RPMI8226 (cell line): ENCODE data around the gene TMEM139.

Source experiments
- DNase-seq: peaks from one replicate; pipeline ENCODE4 v3.0.0-alpha.2; 2015

The TMEM139 gene

DNA sequence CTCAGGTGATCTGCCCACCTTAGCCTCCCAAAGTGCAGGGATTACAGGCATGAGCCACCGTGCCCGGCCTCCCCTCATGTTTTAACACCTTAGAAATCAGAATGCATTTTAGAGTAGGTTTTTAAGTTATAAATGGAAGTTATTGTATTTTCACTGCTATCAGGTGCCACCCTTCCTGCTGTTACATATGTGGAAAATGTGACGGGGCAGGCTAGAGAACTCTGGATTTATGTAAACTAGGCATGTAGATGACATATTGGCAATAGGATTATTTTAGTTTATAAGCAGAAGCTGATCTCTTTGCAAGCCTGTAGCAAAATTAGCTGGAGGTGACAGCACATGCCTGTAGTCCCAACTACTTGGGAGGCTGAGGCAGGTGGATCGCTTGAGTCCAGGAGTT is 5.5 kb downstream of the TMEM139 start:
- no peak for DNase-seq

DNA sequence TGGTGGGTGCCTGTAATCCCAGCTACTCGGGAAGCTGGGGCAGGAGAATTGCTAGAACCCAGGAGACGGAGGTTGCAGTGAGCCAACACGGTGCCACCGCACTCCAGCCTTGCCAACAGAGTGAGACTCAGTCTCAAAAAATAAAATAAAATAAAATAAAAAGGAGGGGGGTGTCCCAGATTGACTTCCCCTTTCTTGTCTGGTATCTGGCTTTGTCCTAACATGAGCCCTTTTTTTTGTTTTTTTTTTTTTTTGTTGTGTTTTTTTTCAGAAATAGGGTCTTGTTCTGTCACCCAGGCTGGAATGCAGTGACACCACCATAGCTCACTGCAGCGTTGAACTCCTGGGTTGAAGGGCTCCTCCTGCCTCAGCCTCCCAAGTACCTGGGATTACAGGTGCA is 8.1 kb downstream of the TMEM139 start:
- DNase-seq, result no peak

DNA sequence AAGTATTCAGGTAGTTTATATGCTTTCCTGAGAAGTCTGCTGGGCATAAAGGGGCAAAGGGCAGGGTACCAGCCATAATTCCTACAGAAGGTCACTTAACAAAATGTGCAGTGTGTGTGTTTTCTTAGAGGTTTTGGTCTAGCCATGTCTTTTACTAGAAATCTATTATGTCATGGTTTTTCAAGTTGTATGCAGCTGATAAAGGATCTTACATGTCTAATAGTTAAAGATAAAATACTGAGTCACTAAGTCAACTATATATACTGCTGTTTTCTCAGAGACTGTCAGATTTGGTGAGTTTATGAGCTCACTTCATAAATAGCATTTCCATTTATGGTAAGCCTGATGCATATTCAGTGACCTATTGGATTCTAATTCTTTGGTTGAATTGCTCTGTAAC is 11.1 kb downstream of the TMEM139 start:
- no peak for DNase-seq

DNA sequence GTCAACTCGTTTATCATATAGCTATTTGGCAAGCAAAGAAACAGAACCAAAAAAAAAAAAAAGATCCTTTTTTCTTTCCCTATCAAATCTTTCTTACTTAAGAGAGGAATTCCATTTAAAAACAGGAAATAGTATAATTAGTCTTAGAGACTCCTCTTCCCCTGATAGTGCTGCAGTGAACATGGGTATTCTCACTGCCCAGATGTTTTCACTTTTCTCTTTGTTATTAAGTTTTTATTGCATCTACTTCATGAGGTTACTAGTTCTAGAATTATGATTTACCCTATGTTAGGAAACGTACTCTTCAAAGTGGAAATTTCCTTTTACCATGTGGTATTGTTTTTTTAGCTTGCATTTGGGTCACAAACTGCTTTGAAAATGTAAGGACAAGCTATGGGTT is 11.9 kb downstream of the TMEM139 start:
- no peak for DNase-seq

DNA sequence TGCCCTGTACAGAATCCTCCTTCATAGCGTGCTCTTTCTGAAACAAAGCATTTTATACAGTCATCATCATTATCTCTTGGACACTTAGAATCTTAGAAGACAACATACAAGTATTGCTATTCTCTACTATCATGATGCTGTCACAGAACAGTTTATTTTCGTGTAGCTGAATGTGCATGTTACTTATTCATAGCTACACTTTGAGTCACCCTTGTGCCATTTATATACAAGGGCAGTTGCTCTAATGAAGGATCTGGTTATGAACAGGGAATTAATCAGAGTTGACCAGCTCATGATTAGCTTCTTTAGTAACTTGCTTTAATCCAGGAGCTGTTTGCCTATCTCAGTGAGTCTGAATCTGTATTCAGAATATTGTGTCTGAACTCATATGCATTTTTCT is 14.6 kb downstream of the TMEM139 start:
- no peak for DNase-seq

DNA sequence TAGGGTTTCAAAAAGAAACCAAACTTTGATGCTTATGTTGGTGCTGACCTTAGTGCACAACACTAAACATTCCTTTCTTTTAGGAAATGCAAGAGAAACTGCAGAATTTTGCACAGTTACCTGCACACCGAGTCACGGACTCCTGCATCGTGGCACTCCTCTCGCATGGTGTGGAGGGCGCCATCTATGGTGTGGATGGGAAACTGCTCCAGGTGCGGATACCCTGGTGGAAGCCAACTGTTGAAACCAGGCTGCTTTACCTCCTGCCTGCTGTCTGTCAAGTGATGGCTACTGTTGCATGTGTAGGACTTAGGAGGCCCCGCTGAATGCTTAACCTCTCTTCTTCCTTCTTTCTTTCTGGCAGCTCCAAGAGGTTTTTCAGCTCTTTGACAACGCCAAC is 15.1 kb downstream of the TMEM139 start:
- DNase-seq, result peak; percentile 39

DNA sequence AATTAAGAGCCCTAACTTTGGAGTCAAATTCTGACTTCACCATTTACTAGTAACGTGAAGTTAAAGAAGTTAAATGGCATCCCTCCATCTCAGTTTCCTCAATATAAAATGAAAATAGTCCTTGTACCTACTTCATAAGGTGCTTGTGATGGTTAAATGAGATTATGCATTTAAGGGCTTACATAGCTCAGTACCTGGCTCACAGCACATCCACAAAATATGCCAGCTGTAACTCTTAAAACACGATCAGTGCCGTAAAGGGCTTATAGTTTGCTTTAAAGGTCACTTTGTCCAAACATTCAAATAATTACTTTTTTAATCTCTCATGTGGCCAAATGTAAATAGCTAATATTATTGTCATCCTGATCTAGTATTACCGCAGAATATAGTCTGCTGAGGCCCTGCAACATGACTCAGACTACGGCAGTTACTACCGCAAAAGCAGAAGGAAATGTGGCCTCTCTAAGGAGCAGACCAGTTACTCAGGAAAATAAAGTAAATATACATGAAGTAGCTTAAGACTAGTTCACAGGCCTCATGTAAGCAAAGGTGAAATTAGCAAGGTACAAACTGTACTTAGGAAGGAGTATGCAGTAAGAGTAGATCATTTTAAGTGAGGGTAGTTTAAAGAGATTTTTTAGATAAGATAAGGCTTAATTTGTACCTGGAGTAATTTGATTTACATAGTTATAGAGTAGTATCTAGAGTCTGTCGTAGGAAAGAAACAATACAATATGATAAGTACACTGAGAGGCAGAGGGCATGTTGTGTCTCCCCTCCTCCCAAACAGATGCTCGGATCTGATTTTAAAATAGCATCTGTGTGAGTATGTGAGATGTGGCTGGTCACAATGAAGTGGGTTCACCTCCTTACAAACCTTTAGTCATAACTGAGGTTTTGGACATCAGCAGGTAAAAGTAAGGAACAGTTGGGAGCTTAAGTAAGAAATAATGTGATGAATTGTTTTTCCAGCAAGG is 16.5 kb downstream of the TMEM139 start:
- DNase-seq, result no peak

DNA sequence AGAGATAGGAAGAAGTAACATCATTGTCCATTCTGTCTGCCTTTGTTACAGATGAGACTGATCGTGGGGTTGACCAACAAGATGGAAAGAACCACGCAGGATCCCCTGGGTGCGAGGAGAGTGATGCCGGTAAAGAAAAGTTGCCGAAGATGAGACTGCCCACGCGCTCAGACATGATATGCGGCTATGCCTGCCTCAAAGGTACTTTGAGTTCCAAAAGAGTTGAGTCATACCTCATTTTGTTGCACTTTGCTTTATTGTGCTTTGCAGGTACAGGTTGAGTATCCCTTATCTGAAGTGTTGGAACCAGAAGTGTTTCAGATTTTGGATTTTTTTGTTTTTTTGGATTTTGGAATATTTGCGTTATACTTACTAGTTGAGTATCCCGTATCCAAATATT is 19.0 kb downstream of the TMEM139 start:
- DNase-seq, result no peak

DNA sequence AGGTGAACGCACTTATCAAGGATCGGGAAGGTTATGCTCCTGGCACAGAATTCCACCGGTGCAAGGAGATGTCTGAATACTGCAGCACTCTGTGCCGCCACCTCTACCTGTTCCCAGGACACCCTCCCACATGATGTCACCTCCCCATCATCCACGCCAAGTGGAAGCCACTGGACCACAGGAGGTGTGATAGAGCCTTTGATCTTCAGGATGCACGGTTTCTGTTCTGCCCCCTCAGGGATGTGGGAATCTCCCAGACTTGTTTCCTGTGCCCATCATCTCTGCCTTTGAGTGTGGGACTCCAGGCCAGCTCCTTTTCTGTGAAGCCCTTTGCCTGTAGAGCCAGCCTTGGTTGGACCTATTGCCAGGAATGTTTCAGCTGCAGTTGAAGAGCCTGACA is 20.2 kb downstream of the TMEM139 start:
- DNase-seq, result no peak

DNA sequence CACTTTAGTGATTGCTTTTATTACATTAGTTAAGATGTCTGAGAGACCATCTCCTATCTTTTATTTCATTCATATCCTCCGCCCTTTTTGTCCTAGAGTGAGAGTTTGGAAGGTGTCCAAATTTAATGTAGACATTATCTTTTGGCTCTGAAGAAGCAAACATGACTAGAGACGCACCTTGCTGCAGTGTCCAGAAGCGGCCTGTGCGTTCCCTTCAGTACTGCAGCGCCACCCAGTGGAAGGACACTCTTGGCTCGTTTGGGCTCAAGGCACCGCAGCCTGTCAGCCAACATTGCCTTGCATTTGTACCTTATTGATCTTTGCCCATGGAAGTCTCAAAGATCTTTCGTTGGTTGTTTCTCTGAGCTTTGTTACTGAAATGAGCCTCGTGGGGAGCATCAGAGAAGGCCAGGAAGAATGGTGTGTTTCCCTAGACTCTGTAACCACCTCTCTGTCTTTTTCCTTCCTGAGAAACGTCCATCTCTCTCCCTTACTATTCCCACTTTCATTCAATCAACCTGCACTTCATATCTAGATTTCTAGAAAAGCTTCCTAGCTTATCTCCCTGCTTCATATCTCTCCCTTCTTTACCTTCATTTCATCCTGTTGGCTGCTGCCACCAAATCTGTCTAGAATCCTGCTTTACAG is 20.8 kb downstream of the TMEM139 start:
- DNase-seq, result peak; percentile 40

DNA sequence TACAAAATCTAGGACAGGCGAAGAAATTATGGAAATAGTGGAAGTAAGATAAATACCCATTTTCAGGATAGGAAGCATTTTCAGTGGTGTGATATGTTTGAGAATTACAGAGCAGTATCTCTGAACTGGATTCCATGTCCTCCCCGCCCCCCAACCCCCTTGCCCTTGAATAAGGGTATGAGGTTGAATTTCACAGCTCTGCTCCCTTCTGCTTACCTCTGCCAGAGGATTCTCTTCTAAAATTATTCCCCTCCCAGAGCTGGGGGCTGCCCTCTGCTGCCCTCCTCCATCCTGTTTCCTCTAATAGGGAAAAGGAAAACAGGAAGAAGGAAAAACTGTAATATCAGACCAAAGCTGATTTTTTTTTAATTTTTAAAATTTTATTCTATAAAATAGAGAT is 23.9 kb downstream of the TMEM139 start:
- DNase-seq, result no peak

DNA sequence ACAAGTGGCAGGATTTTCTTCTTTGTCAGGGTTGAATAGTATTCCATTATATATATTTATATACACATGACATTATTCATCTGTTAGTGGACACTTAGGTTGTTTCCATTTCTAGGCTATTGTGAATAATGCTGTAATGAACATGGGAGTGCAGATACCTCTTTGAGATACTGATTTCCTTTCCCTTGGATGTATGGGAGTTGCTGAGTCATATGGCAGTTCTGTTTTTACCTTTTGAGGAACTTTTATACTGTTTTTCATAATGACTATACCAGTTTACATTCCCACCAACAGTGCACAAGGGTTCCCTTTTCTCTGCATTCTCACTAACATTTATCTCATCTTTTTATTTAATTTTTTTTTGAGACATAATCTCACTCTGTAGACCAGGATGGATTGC is 29.4 kb downstream of the TMEM139 start:
- no peak for DNase-seq

DNA sequence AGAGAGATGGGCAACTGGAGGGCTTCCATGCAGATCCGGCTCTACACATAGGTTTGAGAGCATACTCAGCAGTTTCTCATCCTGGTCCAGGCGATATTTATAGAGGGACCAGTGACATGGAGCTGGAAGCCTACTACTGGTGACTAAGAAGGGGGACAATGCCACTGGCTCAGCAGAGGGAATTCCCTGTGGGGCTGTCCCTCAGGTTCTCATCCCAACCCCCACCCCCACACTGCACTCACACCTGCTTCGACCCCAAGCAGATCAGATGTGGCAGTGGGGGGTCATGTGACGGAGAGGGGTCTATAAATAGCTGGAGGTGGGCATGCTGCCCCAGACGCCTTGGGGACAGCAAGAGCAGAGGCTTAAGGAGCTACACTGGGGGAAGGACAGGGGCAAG is 31.0 kb downstream of the TMEM139 start, which contains the start of gene CLCN1:
CLCN1 (plus strand) TSS at position 336 of the 400 bp plus-strand sequence. CDS start 102 bp downstream, outside the sequence.
- no peak for DNase-seq

DNA sequence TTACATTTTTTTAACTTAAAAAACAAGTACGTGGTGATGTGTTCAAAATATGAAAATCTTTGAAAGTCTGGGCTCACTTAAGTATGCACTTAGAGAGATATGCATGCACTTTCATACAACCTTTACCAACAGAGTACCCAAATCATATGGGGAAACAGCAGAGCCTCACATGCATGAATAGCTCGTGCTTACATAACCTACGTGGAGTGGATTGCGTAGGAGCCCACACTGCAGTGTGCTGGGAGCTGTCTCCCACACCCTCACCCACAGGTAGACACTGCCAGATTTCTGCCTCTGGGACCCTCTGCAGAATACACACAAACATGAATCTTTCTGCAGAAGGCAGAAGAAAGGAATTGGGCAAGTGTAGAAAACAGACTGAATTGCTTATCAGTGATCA is 31.7 kb downstream of the TMEM139 start:
- DNase-seq, result no peak

DNA sequence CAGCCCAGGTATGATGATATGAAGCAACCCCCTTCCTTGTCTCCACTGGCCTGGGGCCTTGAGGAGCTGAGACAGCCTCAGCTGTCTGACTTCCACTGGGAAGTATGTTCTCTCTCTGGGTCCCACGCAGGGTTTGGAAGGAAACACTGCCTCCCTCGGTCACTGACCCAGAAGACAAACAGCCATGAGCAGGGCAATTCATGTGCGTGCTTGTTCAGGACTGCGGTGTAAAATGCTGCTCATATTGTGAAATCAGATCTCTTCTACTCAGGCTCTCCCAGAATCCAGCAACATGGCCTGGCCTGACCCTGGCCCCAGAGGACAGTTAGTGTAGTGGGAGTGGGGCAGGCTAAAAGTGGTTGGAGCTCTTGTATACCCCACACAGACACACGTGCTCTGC is 33.9 kb downstream of the TMEM139 start:
- no peak for DNase-seq

DNA sequence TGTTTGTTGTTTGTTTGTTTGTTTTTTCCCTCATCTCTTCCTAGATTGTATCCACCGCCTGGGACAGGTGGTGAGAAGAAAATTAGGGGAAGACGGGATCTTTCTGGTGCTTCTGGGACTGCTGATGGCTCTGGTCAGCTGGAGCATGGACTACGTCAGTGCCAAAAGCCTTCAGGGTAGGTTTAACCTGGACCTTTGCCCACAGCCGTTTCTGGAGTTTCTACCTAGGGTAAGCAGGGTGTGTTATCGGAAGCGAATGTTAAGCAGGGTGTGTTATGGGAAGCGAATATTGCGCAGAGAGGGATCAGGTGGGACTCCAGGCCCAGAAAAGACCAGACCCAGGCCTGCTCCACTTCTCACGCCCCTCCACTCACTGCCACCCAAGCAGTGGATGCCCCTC is 35.9 kb downstream of the TMEM139 start:
- no peak for DNase-seq

DNA sequence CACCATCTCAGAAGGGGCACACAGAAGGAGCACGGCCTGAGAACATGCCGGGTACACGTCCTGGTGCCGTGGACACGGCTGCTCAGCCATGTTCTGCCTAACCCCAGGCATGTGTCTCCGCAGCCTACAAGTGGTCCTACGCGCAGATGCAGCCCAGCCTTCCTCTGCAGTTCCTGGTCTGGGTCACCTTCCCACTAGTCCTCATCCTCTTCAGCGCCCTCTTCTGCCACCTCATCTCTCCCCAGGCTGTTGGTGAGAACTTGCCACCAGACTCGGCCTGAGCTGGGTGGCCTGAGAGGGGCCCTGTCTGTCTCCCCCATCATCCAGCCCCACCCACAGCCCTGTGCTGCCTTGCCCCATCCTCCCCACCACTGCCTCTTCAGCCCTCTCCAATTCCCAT is 36.5 kb downstream of the TMEM139 start:
- no peak for DNase-seq

DNA sequence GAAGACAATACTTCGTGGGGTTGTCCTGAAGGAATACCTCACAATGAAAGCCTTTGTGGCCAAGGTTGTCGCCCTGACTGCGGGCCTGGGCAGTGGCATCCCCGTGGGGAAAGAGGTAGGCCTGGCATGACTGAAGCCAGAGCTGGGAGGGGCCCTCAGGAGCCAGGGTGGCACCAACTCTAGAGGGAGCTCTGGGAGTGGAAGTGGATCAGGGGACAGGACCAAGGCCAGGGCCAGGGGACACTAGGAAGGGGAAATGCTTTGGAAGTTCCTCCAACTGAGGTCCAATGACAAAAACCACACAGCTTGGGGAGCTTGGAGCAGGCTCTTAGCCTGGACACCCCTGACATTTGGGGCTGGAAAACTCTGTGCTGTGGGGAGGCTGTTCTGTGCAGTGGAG is 37.0 kb downstream of the TMEM139 start:
- DNase-seq, result no peak

DNA sequence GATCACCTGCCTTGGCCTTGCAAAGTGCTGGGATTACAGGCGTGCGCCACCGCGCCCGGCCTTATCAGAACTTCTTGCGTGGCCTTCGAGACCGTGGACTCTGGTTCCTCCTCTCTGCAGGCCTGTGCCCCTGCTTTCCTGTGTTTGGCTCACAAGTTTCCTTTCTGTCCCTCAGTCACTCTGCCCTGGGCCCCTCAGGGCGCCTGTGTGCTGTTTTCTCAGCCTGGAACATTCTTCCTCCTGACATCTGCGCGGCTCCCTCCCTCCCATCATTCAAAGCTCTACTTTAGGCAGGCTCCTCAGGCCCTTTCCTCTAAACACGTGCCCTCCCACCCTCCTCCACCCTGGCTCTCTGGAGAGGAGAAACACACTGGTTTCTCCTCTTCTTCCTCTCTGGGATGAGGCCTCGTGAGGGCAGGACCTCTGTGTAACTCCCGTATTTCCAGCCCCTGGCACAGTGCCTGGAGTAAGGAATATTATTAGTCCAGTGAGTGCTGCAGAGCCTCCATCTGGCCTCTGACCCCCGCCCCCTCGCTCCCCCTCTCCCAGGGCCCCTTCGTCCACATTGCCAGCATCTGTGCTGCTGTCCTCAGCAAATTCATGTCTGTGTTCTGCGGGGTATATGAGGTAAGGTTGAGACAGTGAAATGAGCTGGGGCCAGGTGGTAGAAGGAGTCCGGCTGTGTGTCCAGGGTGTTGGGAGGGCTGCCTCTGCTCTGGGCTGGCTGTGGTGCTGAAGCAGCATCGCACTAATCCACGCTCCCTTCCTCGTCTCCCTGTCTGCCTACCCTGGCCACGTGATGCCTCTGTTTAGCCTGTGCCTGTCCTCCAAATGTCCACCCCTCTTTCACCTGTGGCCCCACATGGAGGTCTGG is 38.2 kb downstream of the TMEM139 start:
- DNase-seq, result no peak

DNA sequence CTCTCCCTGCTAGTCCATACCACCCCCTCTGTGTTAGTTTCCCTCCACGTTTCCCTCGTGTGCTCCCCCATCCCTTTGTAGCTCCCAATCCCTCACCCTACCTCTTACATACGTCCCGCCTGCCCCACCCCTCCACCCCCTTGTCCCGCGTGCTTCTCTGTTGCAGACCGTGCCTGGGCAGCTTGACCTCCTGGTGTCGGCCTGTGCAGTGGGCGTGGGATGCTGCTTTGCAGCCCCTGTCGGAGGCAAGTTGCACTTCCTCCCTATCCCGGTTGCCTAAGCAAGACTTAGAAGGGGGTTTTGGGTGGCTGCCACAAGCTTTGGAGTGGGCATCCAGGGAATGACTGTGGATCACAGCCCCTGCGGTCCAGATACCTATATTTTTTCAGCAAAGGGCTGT is 38.9 kb downstream of the TMEM139 start:
- no peak for DNase-seq

DNA sequence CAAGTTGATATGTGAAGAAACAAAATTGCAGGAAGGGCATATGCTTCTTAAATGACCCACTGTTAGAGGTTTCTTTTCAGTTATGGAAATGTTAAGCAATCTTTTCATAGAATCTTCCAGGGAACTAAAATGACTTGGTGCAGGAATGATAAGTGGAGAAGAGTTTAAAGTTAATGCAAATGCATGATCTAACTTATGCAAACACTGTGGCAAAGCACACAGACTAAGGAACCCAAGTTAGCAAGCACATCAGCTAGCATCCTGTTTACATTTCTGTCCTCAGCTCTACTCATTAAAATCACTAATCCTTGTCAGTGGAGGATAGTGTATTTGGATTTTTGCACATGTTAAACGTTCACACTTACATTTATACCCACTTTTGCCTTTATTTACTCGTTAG is 40.5 kb downstream of the TMEM139 start:
- no peak for DNase-seq

DNA sequence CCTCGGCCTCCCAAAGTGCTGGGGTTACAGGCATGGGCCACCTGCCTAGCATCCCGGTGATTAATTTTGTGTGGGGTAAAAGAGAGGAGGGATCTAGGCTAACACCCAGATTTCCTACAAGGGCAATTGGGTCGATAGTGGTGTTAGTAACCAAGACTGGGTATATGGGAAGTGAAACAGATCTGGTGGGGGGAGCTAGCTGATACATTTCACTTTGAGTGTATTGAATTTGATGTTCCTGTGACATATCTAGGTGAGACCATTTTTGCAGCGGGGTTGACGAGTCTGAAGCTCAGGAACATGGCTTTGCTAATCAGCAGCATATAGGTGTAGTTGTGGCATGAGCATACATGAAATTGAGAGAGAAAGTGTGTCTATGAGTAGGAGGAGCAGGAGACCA is 43.1 kb downstream of the TMEM139 start:
- DNase-seq, result no peak

DNA sequence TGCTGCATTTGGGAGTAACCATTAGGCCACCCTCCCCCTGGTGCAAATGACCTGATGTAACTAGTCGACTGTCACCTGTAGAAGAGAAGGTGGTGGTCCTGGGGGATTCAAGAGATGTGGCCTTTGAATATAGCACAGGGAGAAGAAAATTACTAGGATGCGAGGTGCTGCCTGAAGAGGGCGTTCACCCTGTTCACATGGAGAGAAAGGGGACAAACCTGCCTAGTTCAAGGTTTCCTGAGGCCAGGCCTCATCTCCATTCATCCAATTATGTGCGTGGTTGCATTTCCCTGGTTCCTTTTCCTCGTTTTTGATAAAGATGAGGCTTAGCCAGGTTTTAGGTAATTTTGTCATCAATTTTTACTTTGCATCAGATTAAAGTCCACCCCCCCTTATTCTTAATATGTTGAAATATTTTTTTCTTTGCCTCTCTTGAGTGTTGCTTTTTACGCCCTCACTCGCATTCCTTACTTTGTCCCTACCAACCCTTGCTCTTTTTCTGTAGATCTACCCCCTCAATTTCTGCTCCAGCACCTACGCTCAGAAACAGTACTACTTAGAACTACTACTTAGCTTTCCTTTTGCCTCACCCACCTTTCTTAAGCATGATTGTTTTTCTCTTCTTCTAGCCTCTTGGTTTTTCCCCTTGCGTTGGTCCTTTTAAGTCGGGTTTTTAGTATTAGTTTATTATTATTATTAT is 44.9 kb downstream of the TMEM139 start:
- DNase-seq, result no peak
